Panc1 (cell line): ENCODE results near the gene RNF213.

Experiments used
- CTCF ChIP-seq: fragments of 450-650 bp; IDR thresholded peaks from 2 replicates; pipeline ENCODE4 v1.5.1; 2017; ENCODE audit warnings: mild to moderate bottlenecking
- POLR2AphosphoS5 ChIP-seq: IDR thresholded peaks from 2 replicates; pipeline ENCODE4 v1.6.1; 2012; ENCODE audit warnings: mild to moderate bottlenecking, low read depth, low read length, moderate library complexity
- REST ChIP-seq, 2 experiments: IDR thresholded peaks; 2 replicates each; pipeline ENCODE4 v1.6.1; 2011 to 2012; ENCODE audit warnings: low read depth in 2 of 2, control low read depth in 1 of 2, low read length in 1 of 2, mild to moderate bottlenecking in 1 of 2, moderate library complexity in 1 of 2; ENCODE audit not compliant: insufficient read depth in 1 of 2
- SIN3A ChIP-seq: IDR thresholded peaks from 2 replicates; pipeline ENCODE4 v1.6.1; 2012; ENCODE audit warnings: low read depth, mild to moderate bottlenecking, low read length, moderate library complexity, borderline replicate concordance; ENCODE audit not compliant: insufficient read depth
- TCF7L2 ChIP-seq: IDR thresholded peaks from 2 replicates; pipeline ENCODE4 v1.6.1; 2011; ENCODE audit warnings: mild to moderate bottlenecking, low read depth, low read length, inconsistent platforms

- TF ChIP-seq CTCF (no peak), REST (IDR thresholded peaks at IDR 0.05; ENCODE audit: insufficient read depth in 1 of 2, low read depth in 2 of 2, low read length in 1 of 2) (no peak), POLR2AphosphoS5 (peak; percentile 60), SIN3A (no peak), TCF7L2 (no peak)
Measured at GRCh38 chr17:80262291-80262690, 1.6 kb downstream of the RNF213 start.
